HCT116 (cell line): ENCODE results near the gene PHLPP2.

Experiments
- CEBPB ChIP-seq: IDR thresholded peaks from 2 replicates; pipeline ENCODE4 v1.6.1; 2012; ENCODE audit warnings: low read depth
- CTCF ChIP-seq, 3 experiments: fragments of 200-600 bp in 1 of 3; sonication (generic) in 1 of 3; IDR thresholded peaks in 2 of 3; conservative IDR thresholded peaks in 1 of 3; 2 replicates each; pipeline ENCODE4 v1.5.1; 2012 to 2017; ENCODE audit warnings: low read depth in 2 of 3, low read length in 2 of 3, antibody characterized with exemption in 1 of 3, borderline replicate concordance in 1 of 3, control low read depth in 1 of 3, mild to moderate bottlenecking in 1 of 3, mixed read lengths in 1 of 3, mixed run types in 1 of 3, moderate library complexity in 1 of 3; ENCODE audit not compliant: insufficient read depth in 1 of 3
- EGR1 ChIP-seq: IDR thresholded peaks from 2 replicates; pipeline ENCODE4 v1.6.1; 2012; ENCODE audit warnings: low read depth
- EZH2 ChIP-seq: fragments of 200-600 bp; sonication (generic); IDR thresholded peaks from 2 replicates; pipeline ENCODE4 v1.6.1; 2017; ENCODE audit warnings: antibody characterized with exemption, mixed run types
- EZH2phosphoT487 ChIP-seq: fragments of 200-600 bp; IDR thresholded peaks from 2 replicates; pipeline ENCODE4 v1.6.1; 2018; ENCODE audit warnings: antibody characterized with exemption, borderline replicate concordance
- FOSL1 ChIP-seq: IDR thresholded peaks from 2 replicates; pipeline ENCODE4 v1.6.1; 2012; ENCODE audit warnings: low read depth
- POLR2A ChIP-seq: IDR thresholded peaks from 2 replicates; pipeline ENCODE4 v1.7.0; 2011; ENCODE audit warnings: borderline replicate concordance; ENCODE audit not compliant: insufficient read depth, insufficient read length; ENCODE audit errors: extremely low read depth
- POLR2AphosphoS5 ChIP-seq: IDR thresholded peaks from 2 replicates; pipeline ENCODE4 v1.6.1; 2011; ENCODE audit warnings: mild to moderate bottlenecking, low read depth, low read length, moderate library complexity
- RAD21 ChIP-seq: IDR thresholded peaks from 2 replicates; pipeline ENCODE4 v1.6.1; 2012; ENCODE audit warnings: low read depth, mild to moderate bottlenecking
- SIN3A ChIP-seq: IDR thresholded peaks from 2 replicates; pipeline ENCODE4 v1.6.1; 2012; ENCODE audit warnings: low read depth
- SRF ChIP-seq: IDR thresholded peaks from 2 replicates; pipeline ENCODE4 v1.6.1; 2012; ENCODE audit warnings: low read depth
- TCF7L2 ChIP-seq: IDR thresholded peaks from 2 replicates; pipeline ENCODE4 v1.7.0; 2011; ENCODE audit warnings: borderline replicate concordance, inconsistent platforms; ENCODE audit not compliant: insufficient read depth, insufficient read length; ENCODE audit errors: extremely low read depth

- TF ChIP-seq POLR2A (no peak), RAD21 (no peak), FOSL1 (no peak), SIN3A (no peak), CTCF (IDR thresholded peaks at IDR 0.05 in 2 of 3, conservative IDR thresholded peaks at IDR 0.05 in 1 of 3; ENCODE audit: borderline replicate concordance in 1 of 3, insufficient read depth in 1 of 3, low read depth in 2 of 3, low read length in 2 of 3) (no peak), CEBPB (no peak), SRF (no peak), POLR2AphosphoS5 (no peak), EZH2 (no peak), EZH2phosphoT487 (no peak), EGR1 (no peak), TCF7L2 (no peak)
Measured at GRCh38 chr16:71726476-71727315, 2.2 kb upstream of the PHLPP2 start.
